ENCODE data around the gene PLA2G4A. TPM values are rescaled to one million over a fixed set of nuclear protein-coding genes. Genes with fewer than 3 reads are reported as not detected.

The PLA2G4A gene
- polyA plus RNA-seq, 4 donors = 8.9 to 12.5 (median 10.6) TPM

GRCh38 chr1:186829686-186830587 is 1.2 kb downstream of the PLA2G4A start:
- no peak for DNase-seq (ENCODE audit: low read depth in 4 of 4, low spot score in 3 of 4)

GRCh38 chr1:186831168-186831567 is 2.4 kb downstream of the PLA2G4A start:
- DNase-seq (ENCODE audit: low read depth in 4 of 4, low spot score in 3 of 4) = no peak

GRCh38 chr1:186834399-186834958 is 5.7 kb downstream of the PLA2G4A start:
- no peak for DNase-seq (ENCODE audit: low read depth in 4 of 4, low spot score in 3 of 4)

DNA sequence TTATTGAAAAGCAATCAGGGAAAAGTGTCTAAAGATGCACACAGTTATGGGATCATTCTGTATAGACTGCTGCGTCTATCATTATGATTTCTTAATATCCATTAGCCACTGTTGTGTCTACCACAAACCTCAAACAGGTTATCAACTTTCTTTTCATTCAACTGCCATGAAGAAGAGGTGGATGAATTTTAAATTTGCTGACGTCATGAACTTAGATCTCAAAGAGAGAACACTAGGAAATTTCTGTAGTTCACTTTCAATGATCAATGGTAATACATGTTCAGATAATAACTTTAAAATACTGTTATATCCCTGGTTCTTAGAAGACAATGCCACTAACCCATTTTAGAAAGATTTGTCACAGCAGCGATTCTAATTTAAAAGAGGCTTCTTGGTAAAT is 6.7 kb downstream of the PLA2G4A start:
- no peak for DNase-seq (ENCODE audit: low read depth in 4 of 4, low spot score in 3 of 4)

DNA sequence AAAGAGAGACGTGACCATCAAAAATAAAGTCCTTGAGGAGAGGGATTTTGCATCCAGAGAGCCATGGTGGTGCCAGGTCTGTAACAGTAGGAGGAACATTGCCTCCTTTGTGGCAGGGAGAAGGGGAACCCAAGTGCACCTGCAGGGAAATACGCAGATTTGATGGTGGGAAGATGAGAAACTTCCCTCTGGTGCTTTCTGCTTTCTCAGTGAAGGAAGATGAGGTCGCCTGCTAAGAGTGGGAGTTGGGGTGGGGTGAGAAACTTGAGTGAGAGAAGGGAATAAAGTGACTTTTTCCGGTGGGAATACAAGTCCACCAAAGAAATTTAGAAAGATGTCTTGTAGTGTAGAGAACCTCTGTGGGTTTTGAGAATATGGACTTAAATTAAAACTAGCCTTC is 9.1 kb downstream of the PLA2G4A start:
- no peak for DNase-seq (ENCODE audit: low read depth in 4 of 4, low spot score in 3 of 4)

DNA sequence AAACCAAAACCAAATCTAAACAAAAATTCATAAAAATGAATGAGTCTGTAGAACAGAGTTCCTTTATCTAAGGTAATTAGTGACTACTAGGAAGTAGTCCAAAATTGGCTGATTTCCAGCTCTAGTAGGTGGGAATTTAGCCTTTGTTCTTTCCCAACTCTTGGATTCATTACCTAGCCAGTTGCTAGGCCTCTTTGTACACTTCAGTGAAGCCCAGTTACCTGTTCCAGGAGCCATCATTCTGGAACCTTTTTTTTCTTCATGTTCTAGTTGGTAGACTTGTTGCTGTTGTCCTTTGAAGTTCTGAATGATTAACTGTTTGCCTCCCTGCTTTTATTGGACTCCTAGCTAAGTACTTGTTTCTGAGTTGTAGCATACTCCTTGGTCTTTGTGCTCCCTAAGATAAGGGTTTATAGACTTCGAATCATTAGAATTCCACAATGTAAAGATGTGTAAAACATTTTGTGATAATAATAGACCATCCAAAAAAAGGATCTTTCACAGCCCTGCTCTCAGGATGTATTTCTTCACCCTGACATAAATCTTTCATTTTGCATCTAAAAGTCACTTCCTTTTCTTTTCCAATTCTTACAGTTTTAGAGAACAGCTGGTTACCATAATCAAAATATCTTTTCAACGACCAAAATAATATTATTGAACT is 9.8 kb downstream of the PLA2G4A start:
- DNase-seq (ENCODE audit: low read depth in 4 of 4, low spot score in 3 of 4) = no peak

DNA sequence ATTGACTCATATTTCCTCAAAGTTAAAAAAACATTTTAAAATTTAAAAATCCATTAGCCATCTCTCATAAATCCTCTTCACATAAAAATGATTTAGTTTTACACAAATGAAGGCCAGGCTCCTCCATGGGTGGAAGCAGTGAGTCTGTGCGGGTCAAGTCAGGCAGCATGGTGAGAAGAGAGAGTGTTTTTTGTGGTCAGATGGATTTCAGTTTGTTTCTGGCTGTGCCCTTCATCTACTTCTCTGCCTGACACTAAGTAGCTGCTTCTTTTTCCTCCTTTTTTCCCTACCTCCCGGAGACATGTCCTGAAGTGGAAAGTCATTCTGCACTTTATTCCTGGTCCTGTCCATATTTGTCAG is 10.3 kb downstream of the PLA2G4A start:
- no peak for DNase-seq (ENCODE audit: low read depth in 4 of 4, low spot score in 3 of 4)

DNA sequence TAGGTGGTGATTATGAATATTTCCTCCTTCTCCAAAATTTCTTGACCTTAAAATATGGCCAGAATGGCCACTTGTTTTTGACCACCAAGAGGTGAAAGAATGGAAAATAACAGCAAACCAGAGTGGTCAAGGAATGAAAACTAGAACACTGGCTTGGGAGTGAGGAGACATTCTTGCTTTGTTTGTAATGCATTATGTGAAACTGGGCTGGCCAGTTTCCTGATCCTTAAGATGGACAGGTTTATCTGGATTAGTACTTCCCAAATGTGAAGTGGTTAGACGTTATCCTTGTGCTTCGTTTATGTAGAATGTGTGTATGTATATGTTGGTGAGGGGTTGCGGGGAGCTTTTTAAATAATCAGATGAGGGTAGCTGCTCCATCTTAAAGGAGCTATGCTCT is 12.8 kb downstream of the PLA2G4A start:
- DNase-seq (ENCODE audit: low read depth in 4 of 4, low spot score in 3 of 4) = no peak

DNA sequence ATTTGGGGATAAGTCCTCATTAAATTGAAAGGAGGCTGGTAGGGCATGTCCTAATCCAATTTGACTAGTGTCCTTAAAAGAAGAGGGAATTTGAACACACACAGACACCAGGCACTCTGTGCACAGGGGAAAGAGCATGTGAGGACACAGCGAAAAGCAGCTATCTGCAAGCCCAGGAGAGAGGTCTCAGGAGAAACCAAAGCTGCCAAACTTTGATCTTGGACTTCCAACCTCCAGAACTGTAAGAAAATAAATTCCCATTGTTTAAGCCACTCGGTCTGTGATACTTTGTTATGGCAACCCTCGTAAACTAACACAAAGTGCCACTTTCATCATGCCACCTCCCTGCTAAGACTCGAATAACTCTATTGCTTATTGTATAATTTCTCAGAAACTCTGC is 13.8 kb downstream of the PLA2G4A start:
- no peak for DNase-seq (ENCODE audit: low read depth in 4 of 4, low spot score in 3 of 4)

DNA sequence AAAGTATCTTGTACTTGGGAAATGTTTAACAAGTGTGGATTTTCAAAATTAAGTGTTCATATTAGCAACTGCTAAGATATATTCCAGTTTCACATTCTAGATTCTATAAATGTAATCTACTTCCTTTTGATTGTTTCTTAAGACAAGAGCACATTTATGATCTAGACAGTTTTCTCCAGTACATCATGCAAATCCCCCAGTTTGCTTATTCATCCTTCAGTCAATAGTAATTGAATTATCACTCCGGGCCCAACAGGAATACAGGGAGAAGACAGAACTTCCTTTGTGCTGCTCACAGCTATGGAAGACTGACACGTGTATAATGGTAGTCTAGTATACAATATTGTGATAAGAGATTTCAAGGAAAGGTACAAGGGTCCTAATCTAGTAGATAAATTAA is 14.5 kb downstream of the PLA2G4A start:
- DNase-seq (ENCODE audit: low read depth in 4 of 4, low spot score in 3 of 4) = no peak

- DNase-seq (ENCODE audit: low read depth in 4 of 4, low spot score in 3 of 4) = no peak
Measured at GRCh38 chr1:186843931-186844330, 15.2 kb downstream of the PLA2G4A start.

GRCh38 chr1:186845576-186846210 is 16.9 kb downstream of the PLA2G4A start:
- no peak for DNase-seq (ENCODE audit: low read depth in 4 of 4, low spot score in 3 of 4)

GRCh38 chr1:186848509-186849130 is 19.9 kb downstream of the PLA2G4A start:
- DNase-seq (ENCODE audit: low read depth in 4 of 4, low spot score in 3 of 4) = no peak

DNA sequence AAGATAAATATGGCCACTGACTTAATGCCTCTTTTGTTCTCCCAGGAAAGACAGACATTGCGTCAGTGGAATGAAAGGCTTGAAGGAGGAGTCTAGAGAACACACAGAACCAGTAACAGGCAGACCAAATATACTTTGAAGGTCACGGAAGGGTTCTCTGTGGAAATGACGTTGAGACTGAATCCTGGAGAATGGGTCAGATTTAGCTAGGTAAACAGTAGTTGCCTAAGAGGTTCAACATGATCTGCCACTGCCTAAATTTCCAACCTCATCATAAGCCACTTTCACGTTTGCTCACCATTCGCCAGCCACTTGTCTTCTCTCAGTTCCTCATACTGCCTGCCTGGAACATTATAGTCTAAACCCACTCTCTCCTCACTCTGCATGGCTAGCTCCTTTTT is 20.5 kb downstream of the PLA2G4A start:
- no peak for DNase-seq (ENCODE audit: low read depth in 4 of 4, low spot score in 3 of 4)

DNA sequence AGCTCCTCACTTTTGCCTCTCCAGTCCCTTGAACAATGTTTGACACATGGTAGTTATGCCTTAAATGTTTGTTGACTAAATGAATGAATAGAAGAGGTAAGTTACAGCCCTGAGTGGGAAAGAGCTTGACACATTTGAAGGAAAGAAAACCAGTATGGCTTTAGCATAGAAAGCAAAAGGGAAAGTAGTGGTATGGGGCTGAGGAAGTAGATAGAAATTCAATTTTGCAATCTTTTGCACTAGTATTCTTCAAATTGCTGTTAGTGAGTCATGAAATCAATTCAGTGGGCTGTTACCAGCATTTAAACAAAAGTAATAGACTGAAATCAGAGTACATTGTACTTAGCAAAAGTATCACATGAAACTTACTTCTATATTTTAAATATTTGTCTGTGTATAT is 21.1 kb downstream of the PLA2G4A start:
- DNase-seq (ENCODE audit: low read depth in 4 of 4, low spot score in 3 of 4) = no peak

GRCh38 chr1:186854102-186854501 is 25.4 kb downstream of the PLA2G4A start:
- DNase-seq (ENCODE audit: low read depth in 4 of 4, low spot score in 3 of 4) = no peak

DNA sequence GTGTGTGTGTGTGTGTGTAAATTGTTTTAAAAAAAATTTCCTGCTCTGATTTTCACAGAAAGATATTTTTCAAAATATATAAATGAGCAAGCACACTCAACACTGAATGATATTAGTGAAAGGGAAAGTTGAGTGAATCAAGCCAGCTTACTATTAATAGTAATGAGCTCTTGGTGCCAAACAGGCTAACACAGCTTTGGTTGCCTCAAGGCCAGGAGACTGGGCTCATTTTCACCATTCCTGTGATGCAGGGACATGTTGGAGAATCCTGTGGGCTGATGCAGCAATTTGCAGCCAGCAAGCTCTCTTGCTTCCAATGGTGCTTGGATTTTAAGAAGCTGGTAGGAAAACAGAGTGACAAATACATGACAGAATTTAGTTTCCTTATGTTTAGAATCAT is 30.2 kb downstream of the PLA2G4A start:
- DNase-seq (ENCODE audit: low read depth in 4 of 4, low spot score in 3 of 4) = no peak

- DNase-seq (ENCODE audit: low read depth in 4 of 4, low spot score in 3 of 4) = no peak
Measured at GRCh38 chr1:186859995-186860394, 31.2 kb downstream of the PLA2G4A start.

- DNase-seq (ENCODE audit: low read depth in 4 of 4, low spot score in 3 of 4) = no peak
Measured at GRCh38 chr1:186864296-186864695, 35.5 kb downstream of the PLA2G4A start.

DNA sequence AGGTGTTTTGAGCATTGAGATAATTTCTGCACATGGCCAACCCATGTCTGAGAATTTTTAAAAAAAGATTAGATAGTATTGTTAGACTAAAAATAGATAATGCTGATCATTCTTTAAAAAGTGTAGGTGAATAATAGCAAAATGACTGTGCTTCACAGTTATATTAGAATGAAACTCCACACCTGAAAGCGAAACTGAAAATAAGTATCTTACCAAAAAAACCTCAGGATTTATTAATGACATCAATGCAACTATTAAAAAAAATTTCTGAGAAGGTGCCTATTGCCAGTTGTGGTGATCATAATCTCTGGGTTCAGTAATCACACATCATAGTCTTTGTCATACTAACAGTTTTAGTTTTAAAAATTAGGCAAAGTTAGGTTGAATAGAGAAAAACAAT is 36.5 kb downstream of the PLA2G4A start:
- DNase-seq (ENCODE audit: low read depth in 4 of 4, low spot score in 3 of 4) = no peak

DNA sequence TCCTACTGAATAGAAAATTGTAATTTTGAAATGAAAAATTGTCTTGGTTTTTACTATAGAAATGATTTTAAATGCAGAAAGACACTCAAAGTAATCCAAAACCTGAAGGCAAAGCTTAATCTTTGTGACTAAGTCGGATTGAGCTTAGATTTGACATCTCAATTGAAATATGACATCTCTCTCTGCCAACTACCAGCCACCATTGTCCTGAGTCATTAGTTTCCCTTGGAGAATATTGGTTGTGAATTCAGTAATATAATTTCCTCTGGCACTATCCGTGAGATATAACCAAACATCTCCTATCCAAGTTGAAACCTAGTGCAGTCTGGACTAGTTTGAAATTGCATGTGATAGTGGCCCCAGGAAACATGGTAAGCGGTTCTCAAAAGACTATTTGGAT is 37.1 kb downstream of the PLA2G4A start:
- DNase-seq (ENCODE audit: low read depth in 4 of 4, low spot score in 3 of 4) = no peak
